ENCODE results near the gene AURKAIP1. TPM values are rescaled to one million over a fixed set of nuclear protein-coding genes. Genes with fewer than 3 reads are reported as not detected.
A peak's percentile ranks its signal among the peaks of the same experiment; 100 is the strongest.
"Not testable (repeated sequence)": the region's sequence is repeated elsewhere in the genome, so short reads cannot be mapped to it uniquely, and the experiment has no call there.

The AURKAIP1 gene
- total and polyA plus RNA-seq, 4 donors: 43.5 to 208 (median 168) TPM

- Histone ChIP-seq H3K9ac (ENCODE audit: insufficient read depth in 1 of 2, low read length in 2 of 2) (peak overlapping the region in 1 of 2 donors; percentile 11), H3K4me3 (peak overlapping the region; percentile 99), H3K27me3 (ENCODE audit: control insufficient read depth in 3 of 3, insufficient read depth in 3 of 3, low read length in 2 of 3) (no peaks in the 10 kb centered on the region), H3K27ac (ENCODE audit: low read depth in 1 of 2, low read length in 1 of 2) (peak overlapping the region; percentile 85 to 96), H3K4me1 (ENCODE audit: control insufficient read depth in 5 of 5, insufficient read depth in 5 of 5, low read length in 5 of 5) (peaks cover 6 to 20% (median 14%) of the 10 kb centered on the region in 5 donors), H3K36me3 (ENCODE audit: control insufficient read depth in 4 of 4, insufficient read depth in 4 of 4, low read length in 4 of 4) (peaks cover 6 to 29% (median 17%) of the 10 kb centered on the region in 4 donors), H3K9me3 (ENCODE audit: control insufficient read depth in 4 of 4, insufficient read depth in 3 of 4, low read length in 3 of 4) (no peaks in the 10 kb centered on the region)
- no peak for TF ChIP-seq CTCF (IDR thresholded peaks at IDR 0.05; ENCODE audit: control extremely low read depth, extremely low read depth)
- ATAC-seq (ENCODE audit: insufficient read depth, low FRiP score) (no peak), DNase-seq (no peak)
- 41 to 44% methylated on average over 42 to 43 of the region's 43 CpGs for WGBS, 2 donors
Observed at GRCh38 chr1:1406101-1406820, 31.3 kb upstream of the AURKAIP1 start.

- peaks cover 14 to 34% (median 19%) of the 10 kb centered on the region in 5 donors for H3K4me1 ChIP-seq (ENCODE audit: control insufficient read depth in 5 of 5, insufficient read depth in 5 of 5, low read length in 5 of 5)
- ATAC-seq (ENCODE audit: insufficient read depth, low FRiP score): no peak
- peaks cover 6 to 33% (median 17%) of the 10 kb centered on the region in 4 donors for H3K36me3 ChIP-seq (ENCODE audit: control insufficient read depth in 4 of 4, insufficient read depth in 4 of 4, low read length in 4 of 4)
Observed at GRCh38 chr1:1403653-1404052, 28.6 kb upstream of the AURKAIP1 start.

GRCh38 chr1:1402901-1403392, 27.9 kb upstream of the AURKAIP1 start:
- H3K9me3 ChIP-seq (ENCODE audit: control insufficient read depth in 4 of 4, insufficient read depth in 3 of 4, low read length in 3 of 4); H3K27me3 ChIP-seq (ENCODE audit: control insufficient read depth in 3 of 3, insufficient read depth in 3 of 3, low read length in 2 of 3); H3K4me3 ChIP-seq; H3K9ac ChIP-seq (ENCODE audit: insufficient read depth in 1 of 2, low read length in 2 of 2); ATAC-seq (ENCODE audit: insufficient read depth, low FRiP score); DNase-seq; H3K27ac ChIP-seq (ENCODE audit: low read depth in 1 of 2, low read length in 1 of 2): not testable (repeated sequence)
- WGBS, 2 donors: 91 to 92% methylated on average over 9 of the region's 9 CpGs
- Histone ChIP-seq H3K4me1 (ENCODE audit: control insufficient read depth in 5 of 5, insufficient read depth in 5 of 5, low read length in 5 of 5) (peaks cover 12 to 33% (median 18%) of the 10 kb centered on the region in 5 donors), H3K36me3 (ENCODE audit: control insufficient read depth in 4 of 4, insufficient read depth in 4 of 4, low read length in 4 of 4) (peaks cover 6 to 33% (median 19%) of the 10 kb centered on the region in 4 donors)

More at GRCh38 chr1:1403653-1404052, 28.6 kb upstream of the AURKAIP1 start:
- Histone ChIP-seq H3K9me3 (ENCODE audit: control insufficient read depth in 4 of 4, insufficient read depth in 3 of 4, low read length in 3 of 4) (no peaks in the 10 kb centered on the region), H3K27me3 (ENCODE audit: control insufficient read depth in 3 of 3, insufficient read depth in 3 of 3, low read length in 2 of 3) (no peaks in the 10 kb centered on the region), H3K27ac (ENCODE audit: low read depth in 1 of 2, low read length in 1 of 2) (no peak overlapping the region), H3K4me3 (no peak overlapping the region), H3K9ac (ENCODE audit: insufficient read depth in 1 of 2, low read length in 2 of 2) (no peak overlapping the region)
- WGBS, 2 donors: 85 to 86% methylated on average over 7 of the region's 7 CpGs
- DNase-seq: no peak
- TF ChIP-seq CTCF (IDR thresholded peaks at IDR 0.05; ENCODE audit: control extremely low read depth, extremely low read depth): no peak

- Histone ChIP-seq H3K27ac (ENCODE audit: low read depth in 1 of 2, low read length in 1 of 2) (no peak overlapping the region), H3K9ac (ENCODE audit: insufficient read depth in 1 of 2, low read length in 2 of 2) (no peak overlapping the region), H3K27me3 (ENCODE audit: control insufficient read depth in 3 of 3, insufficient read depth in 3 of 3, low read length in 2 of 3) (no peaks in the 10 kb centered on the region), H3K36me3 (ENCODE audit: control insufficient read depth in 4 of 4, insufficient read depth in 4 of 4, low read length in 4 of 4) (peaks cover 7 to 39% (median 22%) of the 10 kb centered on the region in 4 donors), H3K4me3 (no peak overlapping the region), H3K9me3 (ENCODE audit: control insufficient read depth in 4 of 4, insufficient read depth in 3 of 4, low read length in 3 of 4) (no peaks in the 10 kb centered on the region), H3K4me1 (ENCODE audit: control insufficient read depth in 5 of 5, insufficient read depth in 5 of 5, low read length in 5 of 5) (peaks cover 13 to 37% (median 23%) of the 10 kb centered on the region in 5 donors)
- no peak for ATAC-seq (ENCODE audit: insufficient read depth, low FRiP score)
- WGBS, 2 donors: 78 to 84% methylated on average over 20 of the region's 20 CpGs
- DNase-seq: peak in 1 of 3 donors; percentile 19
- no peak for TF ChIP-seq CTCF (IDR thresholded peaks at IDR 0.05; ENCODE audit: control extremely low read depth, extremely low read depth)
Observed at GRCh38 chr1:1402072-1402900, 27.3 kb upstream of the AURKAIP1 start.
